ENCODE measurements around the gene CITED2.

CITED2 gene

DNA sequence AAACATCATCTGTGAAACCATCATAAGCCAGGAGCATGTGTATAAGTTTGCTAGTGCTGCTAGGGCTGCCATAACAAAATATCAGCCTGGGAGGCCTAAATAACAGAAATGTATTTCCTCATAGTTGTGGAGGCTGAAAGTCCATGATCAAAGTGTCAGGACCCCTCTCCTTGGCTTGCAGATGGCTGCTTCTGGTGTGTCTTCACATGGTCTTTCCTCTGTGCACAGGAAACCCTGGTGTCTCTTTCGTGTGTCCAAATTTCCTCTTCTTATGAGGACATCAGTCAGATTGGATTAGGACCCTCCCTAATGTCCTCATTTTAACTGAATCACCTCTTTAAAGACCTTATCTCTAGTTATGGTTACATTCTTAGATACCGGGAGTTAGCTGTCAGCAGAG is 6.2 kb upstream of the CITED2 start:
- no peak overlapping the region for H3K4me3 ChIP-seq (ENCODE audit: low read length)
- DNase-seq (ENCODE audit: low read depth) = no peak
- TF ChIP-seq, protein P1, sequence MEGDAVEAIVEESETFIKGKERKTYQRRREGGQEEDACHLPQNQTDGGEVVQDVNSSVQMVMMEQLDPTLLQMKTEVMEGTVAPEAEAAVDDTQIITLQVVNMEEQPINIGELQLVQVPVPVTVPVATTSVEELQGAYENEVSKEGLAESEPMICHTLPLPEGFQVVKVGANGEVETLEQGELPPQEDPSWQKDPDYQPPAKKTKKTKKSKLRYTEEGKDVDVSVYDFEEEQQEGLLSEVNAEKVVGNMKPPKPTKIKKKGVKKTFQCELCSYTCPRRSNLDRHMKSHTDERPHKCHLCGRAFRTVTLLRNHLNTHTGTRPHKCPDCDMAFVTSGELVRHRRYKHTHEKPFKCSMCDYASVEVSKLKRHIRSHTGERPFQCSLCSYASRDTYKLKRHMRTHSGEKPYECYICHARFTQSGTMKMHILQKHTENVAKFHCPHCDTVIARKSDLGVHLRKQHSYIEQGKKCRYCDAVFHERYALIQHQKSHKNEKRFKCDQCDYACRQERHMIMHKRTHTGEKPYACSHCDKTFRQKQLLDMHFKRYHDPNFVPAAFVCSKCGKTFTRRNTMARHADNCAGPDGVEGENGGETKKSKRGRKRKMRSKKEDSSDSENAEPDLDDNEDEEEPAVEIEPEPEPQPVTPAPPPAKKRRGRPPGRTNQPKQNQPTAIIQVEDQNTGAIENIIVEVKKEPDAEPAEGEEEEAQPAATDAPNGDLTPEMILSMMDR (conservative IDR thresholded peaks at IDR 0.05; ENCODE audit: low read length) = no peak

DNA sequence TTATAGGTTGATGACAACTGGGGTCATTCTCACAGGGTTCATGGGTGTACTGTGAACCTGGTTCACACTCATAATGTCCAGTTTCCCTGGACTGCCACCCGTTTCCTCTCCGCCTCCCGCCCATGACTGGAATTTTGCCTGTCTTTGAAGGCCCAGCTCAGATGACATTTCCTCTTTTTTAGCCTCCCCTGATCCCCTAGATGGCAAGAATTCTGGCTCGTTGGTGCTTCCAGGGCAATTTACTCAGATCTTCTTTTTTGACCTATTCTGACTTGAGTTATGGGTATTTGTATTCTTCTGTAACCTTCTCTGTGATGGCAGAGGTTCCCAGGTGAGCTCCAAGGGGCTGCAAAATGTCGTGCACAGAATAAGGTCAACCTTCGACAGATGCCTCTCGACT is 5.7 kb upstream of the CITED2 start:
- DNase-seq (ENCODE audit: low read depth) = no peak
- no peak overlapping the region for H3K4me3 ChIP-seq (ENCODE audit: low read length)
- TF ChIP-seq, protein P1 (conservative IDR thresholded peaks at IDR 0.05; ENCODE audit: low read length) = no peak

DNA sequence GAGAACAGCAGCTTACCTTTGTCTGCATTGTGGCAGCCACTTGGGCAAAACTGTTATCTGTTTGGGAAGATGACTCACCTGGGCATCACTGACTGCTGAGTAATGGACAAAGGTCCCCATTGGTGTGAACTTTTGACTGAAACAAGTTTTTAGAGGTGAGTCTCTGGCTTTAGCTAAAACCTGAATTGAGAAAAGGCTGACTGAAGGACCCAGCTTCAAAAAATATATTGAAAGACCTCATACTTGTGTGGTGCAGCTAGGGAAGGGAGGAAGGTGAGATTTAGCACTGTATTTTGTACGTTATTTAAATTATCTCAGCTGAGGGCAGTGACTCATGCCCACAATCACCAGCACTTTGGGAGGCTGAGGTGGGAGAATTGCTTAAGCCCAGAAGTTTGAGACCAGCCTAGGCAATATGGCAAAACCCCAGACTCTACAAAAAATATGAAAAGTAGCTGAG is 4.5 kb upstream of the CITED2 start:
- TF ChIP-seq, protein P1 (conservative IDR thresholded peaks at IDR 0.05; ENCODE audit: low read length) = no peak
- no peak for DNase-seq (ENCODE audit: low read depth)
- H3K4me3 ChIP-seq (ENCODE audit: low read length) = no peak overlapping the region

DNA sequence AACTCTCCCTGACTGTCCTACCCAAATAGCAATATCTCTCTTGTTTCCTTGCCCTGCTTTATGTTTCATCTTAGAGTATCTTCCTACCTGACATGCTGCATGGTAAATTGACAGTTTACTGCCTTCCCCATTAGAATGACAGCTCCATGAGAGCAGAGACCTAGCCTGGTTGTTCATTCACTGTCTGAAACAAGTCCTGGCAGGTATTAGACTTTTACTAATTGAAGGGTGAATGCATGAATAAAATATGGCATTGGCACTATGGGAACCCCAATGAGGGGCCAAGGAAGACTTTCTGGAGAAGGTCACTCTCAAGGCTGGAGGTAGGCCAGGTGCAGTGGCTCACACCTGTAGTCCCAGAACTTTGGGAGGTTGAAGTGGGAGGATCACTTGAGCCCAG is 3.8 kb upstream of the CITED2 start:
- H3K4me3 ChIP-seq (ENCODE audit: low read length) = no peak overlapping the region
- TF ChIP-seq, protein P1 (conservative IDR thresholded peaks at IDR 0.05; ENCODE audit: low read length) = no peak
- no peak for DNase-seq (ENCODE audit: low read depth)

DNA sequence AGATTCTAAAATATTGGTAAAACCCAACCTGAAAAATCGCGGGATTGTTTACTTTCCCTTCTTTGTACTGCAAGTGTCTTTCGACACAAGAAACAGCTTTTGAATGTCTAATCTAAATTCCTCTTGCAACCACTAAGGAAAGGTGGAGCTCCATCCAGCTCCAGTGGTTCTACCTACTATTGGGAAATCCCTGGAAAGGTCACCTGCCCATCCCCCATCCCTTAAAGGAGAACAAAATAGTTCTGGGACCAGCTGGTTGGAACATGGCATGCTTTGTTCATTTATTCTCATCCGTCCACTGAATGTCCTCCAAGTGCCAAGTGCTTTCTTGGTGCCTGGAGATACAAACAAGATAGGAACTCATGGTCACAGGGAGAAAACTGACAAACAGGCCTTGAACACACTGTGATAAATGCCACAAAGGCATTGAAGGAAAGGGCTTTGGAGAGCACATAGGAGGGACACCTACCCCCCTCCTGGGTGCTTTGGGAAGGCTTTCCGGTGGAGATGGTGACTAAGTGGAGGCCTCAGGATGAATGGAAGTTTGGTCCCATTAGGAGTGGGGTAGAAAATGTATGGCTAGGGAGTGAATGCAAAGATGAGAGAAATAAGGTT is 2.3 kb upstream of the CITED2 start:
- peak; percentile 88 for DNase-seq (ENCODE audit: low read depth)
- peak overlapping the region; percentile 92 for H3K4me3 ChIP-seq (ENCODE audit: low read length)
- TF ChIP-seq, protein P1 (conservative IDR thresholded peaks at IDR 0.05; ENCODE audit: low read length) = peak; percentile 38

DNA sequence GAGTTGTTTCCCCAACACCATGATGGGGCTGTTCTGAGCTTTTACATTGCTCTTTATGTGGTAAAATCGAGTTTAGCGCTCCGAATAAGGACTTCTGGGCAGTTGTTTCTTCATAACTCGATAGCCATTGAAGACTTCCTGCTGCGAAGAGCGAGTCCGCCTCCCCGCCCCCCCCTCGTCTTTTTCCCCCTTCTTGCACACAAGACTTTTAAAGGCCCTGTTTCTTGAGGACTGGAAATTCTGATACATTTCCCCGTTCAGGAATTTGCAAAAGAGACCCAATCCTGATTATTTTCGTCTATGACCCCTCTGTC is 1.5 kb upstream of the CITED2 start:
- TF ChIP-seq, protein P1 (conservative IDR thresholded peaks at IDR 0.05; ENCODE audit: low read length) = no peak
- peak overlapping the region; percentile 92 for H3K4me3 ChIP-seq (ENCODE audit: low read length)
- peak; percentile 79 for DNase-seq (ENCODE audit: low read depth)

DNA sequence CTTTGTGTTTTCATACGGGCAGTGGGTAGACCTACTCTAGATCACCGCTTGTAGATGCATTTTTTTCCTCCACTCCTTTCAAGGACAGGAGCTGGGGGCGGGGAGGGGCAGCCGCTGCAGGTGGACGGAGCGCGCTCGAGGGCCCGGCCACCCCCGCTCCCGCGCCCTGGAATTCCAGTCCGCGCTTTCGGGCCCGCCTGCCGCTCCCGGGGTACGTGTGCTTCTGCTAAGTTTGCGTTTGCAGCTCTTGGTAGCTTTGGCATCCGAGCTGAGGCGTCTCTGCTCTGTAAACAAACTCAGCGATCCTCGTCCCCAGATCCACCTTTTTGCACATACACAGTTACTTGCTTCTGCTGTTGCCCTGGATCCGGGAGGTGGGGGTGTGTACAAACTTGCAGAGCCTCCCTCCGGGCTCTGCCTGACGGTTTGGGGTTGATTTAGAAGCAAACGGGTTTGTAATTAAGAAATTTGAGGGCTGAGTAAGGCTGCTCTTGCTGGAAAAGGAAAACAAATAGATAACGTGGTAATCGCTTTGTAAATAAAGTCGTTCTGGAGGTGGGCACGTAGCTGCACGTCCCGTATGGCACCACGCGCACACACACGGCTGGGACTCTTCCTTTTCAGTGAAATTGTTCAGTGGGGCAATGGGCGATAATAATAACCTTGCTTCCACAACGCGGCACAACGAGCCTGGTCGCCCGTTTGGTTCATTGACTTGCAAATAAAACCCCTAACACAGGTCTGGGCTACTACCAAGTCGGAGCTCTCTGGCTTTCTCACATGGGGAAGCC is 973 bp upstream of the CITED2 start:
- TF ChIP-seq, protein P1 (conservative IDR thresholded peaks at IDR 0.05; ENCODE audit: low read length) = peak; percentile 48
- peak overlapping the region; percentile 92 for H3K4me3 ChIP-seq (ENCODE audit: low read length)
- DNase-seq (ENCODE audit: low read depth) = peak; percentile 100

Data from AG10803 (cell line).